GM18868 (cell line): ENCODE data around the gene RSAD2.

ENCODE experiments used
- ATAC-seq: cut with Tn5 transposase; IDR thresholded peaks from one replicate; pipeline ENCODE4 v1.9.1; 2021; ENCODE audit warnings: mild to moderate bottlenecking, moderate library complexity; ENCODE audit not compliant: unreplicated experiment

RSAD2 gene

GRCh38 chr2:6941299-6942046 lies 63.9 kb downstream of the RSAD2 start:
- no peak for ATAC-seq

- ATAC-seq, result no peak
Measured at GRCh38 chr2:6942848-6943247, 65.3 kb downstream of the RSAD2 start.

- ATAC-seq, result no peak
Measured at GRCh38 chr2:6943523-6943922, 65.9 kb downstream of the RSAD2 start.

- ATAC-seq, result no peak
Measured at GRCh38 chr2:6943971-6944370, 66.4 kb downstream of the RSAD2 start.

GRCh38 chr2:6944555-6944954 lies 67.0 kb downstream of the RSAD2 start:
- no peak for ATAC-seq

- ATAC-seq, result peak; percentile 87
Measured at GRCh38 chr2:6945087-6945813, 67.7 kb downstream of the RSAD2 start.

GRCh38 chr2:6945821-6946220 lies 68.2 kb downstream of the RSAD2 start:
- no peak for ATAC-seq

GRCh38 chr2:6946722-6947121 lies 69.1 kb downstream of the RSAD2 start:
- no peak for ATAC-seq
